ENCODE data around the gene REEP3.

REEP3 gene

DNA sequence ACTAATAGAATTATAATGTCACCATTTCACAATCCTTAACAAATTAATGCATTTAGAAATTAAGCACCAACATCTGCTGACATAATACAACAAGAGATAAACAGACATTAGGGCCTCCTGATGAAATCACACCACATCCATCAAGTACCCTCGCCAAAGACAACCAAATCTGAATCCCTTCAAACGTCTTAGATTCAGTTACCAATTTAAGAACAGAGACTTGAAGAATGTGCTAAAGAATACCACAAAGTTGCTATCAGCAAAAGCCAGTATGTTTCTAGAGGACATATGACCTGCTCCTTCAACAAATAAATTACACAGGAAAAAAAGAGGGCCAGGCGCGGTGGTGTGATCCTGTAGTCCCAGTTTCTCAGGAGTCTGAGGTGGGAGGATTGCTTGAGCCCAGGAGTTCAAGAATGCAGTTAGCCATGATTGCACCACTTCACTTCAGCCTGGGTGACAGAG lies 144.5 kb downstream of the REEP3 start:
- no peak for DNase-seq (ENCODE audit: low read depth in 2 of 2)

DNA sequence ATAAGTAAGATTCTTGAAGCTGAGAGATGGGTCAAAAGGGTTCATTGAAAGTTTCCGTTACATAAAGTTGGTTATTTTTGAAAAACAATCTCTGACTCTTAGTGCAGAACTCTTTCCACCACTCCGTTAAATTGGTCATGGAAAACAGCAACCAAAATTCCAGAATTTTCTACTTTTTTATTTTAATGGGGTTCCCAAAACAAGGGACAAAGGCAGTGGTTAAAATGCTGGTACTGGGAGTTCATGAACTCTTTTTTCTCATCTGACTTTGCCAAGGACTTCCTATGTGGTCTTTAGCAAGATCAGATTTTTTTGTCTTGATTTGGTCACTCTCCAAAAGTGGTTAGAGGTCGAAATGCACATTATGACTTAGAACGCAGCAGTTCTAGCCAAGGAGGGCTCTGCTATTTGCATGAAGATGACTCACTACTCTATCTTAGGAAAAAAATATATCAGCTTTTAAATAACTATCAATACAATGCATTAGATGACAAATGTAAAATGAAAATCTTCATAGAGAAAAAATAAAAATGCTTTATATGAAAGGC lies 145.7 kb downstream of the REEP3 start:
- DNase-seq (ENCODE audit: low read depth in 2 of 2), result no peak

DNA sequence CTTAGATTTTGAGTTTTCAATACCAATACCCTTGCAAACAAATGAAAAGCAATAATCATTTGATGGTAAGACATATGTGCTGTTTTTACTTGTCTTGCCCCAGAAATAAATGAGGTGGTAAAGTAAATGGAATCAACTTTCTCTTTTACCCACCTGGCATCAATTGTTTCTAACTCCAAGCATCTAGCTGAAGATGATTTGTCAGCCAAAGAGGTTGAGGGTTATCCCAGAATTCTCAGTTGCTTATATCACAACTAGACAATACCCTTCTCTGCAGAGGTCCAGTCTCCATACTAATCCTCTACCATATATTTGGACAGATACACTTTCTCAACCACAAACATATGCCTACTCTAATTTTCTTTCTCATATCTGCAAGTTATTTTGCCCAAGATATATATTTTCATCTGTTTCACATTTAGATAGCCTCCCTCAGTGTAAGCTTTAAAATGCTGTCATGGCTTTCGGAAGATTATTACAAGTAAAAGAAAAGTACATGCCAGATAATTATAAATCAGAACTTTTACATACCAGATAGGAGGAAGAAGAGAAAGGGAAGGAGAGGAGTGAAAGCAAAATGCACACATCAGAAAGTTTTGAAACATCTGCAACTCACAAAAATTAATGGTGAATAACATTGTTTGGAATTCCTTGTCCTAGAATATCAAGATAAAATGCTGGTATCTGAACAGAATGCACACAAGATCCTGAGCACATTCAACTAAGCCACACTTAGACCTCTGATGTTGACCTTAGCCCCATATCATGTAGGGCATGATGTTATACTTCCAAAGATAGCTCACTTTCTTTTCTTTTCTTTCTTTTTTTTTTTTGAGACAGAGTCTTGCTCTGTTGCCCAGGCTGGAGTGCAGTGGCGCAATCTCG lies 146.6 kb downstream of the REEP3 start:
- no peak for DNase-seq (ENCODE audit: low read depth in 2 of 2)

DNA sequence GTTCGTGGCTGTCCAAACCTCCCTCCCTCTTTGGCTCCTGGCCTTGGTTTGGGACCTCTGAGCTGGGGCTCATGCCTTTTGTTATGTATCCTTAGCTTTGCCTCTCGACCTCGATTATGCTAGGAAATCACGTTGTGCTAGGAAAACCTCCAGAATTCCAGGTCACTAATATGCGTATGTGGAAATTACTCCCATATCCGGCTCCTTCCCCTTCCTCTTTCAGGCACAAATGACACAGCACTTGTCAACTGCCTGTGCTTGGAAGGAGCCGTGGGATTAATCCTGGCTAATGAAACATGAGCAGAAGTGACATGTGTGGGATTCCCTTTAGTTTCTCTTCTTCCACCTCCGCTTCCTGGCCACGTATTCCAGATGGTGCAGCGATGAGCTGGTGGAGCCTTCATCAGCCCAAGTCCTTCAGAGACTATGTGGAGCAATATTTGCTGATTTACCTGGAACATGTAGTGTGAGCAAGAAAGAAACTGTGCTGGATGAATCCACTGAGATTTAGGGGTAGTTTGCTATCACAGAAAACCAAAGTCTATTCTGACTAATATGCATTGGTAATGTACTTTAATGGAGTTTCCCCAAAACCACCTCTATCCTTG lies 149.2 kb downstream of the REEP3 start:
- no peak for DNase-seq (ENCODE audit: low read depth in 2 of 2)

DNA sequence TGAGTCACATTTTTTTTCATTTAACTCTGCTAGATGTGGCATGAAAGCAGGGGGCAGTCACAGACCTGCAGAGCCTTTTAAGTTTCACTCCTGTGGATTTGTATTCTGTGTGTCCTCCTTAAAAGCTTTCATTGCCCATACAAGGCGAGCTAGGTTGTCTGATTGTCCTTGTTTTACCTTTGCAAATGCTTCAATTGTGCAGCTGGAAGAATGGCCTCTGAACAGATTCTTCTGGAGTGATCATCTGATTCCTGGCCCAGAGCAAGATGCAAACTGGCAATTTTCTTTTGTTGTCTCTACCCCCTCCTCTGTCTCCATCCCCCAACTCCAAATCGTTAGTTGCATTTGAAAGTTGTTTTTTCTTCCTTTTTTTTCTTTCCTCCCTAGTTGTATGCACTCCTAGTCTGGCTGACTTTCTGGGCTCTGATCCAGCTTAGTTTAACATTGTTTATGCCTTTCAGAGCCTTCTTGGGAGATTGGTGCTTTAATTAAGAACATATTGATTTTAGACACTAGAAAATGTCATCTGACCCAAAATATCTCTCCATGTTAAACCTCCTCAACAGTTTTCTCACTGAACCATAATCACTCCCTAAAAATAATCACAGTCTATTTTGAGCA lies 150.2 kb downstream of the REEP3 start:
- no peak for DNase-seq (ENCODE audit: low read depth in 2 of 2)

DNA sequence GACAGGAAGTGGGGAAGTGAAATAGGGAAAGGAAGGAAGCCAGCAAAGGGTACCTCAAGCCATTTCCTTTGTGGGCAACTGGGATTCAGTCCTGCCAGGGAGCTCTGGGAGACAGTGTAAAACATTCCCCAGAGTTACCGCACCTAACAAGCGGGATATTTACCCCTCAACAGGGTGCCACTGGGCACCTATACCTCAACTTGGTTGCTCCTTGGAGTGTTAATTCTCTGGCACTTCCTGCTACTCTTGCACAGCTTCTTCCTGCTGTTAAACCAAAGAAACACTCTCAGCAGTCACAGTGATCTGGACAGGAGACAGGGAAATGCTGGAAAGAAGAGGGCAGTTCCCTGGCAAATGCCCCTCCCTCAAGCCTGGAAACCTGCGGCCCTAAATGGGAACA lies 151.3 kb downstream of the REEP3 start:
- no peak for DNase-seq (ENCODE audit: low read depth in 2 of 2)

DNA sequence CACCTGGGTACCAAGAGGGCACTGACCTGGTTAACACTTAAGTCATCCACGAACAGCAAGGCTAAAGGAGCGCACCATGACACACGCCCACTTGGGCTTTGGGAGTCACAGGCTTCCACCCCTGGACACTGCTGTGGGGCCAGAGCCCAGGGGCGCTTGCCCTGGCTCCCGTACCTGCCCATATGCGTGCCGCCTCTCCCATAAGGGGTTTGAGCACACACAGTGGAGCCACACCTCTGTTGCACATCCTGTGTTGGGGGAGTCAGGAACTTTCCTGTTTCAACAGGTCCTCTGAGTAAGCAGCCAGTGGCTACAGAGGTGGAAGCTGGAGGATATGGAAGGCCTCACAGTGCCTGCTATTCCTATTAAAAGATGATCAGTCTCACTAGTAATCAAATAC lies 152.0 kb downstream of the REEP3 start:
- no peak for DNase-seq (ENCODE audit: low read depth in 2 of 2)

DNA sequence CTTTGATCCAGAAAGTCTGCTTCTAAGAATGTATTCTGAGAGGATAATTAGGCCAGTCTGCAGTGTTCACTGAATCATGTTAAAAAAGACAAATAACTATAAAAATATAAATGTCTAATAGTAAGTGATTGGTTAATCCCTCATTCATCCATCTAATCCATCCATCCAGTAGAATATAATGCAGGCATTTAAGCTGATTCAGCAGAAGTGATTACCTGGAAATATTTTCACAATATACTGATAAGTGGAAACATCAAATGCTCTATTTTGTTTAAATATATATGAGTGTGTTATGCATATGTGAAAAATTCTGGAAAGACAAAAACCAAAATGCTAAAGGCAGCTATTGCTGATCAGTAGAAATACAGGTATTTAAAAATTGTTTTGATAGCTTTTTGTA lies 152.6 kb downstream of the REEP3 start:
- no peak for DNase-seq (ENCODE audit: low read depth in 2 of 2)
